Neural cell (in vitro differentiated cells): ENCODE results near the gene BCL2L11. TPM values are rescaled to one million over a fixed set of nuclear protein-coding genes. Genes with fewer than 3 reads are reported as not detected.

Experiments
- H2AFZ ChIP-seq: fragments of 200-600, 300-800 bp; sonication (generic), shearing (Covaris generic); 2 replicates; pipeline ENCODE4 v1.6.0; 2014; ENCODE audit warnings: low read depth, mild to moderate bottlenecking, antibody characterized with exemption, low read length, moderate library complexity
- H3F3A ChIP-seq: fragments of 200-600 bp; shearing (Covaris generic); 2 replicates; pipeline ENCODE4 v1.6.1; 2016; ENCODE audit warnings: mild to moderate bottlenecking, moderate library complexity, mixed read lengths, antibody characterized with exemption, low read length; ENCODE audit not compliant: insufficient read depth, poor library complexity, severe bottlenecking
- H3K27ac ChIP-seq: fragments of 200-600, 300-800 bp; sonication (generic), shearing (Covaris generic); 2 replicates; pipeline ENCODE4 v1.5.1; 2014; ENCODE audit warnings: mild to moderate bottlenecking, low read length, moderate library complexity
- H3K27me3 ChIP-seq: fragments of 300-800, 200-600 bp; sonication (generic), shearing (Covaris generic); 2 replicates; pipeline ENCODE4 v1.6.0; 2014; ENCODE audit warnings: mild to moderate bottlenecking, low read depth, low read length, moderate library complexity; ENCODE audit not compliant: insufficient read depth
- H3K36me3 ChIP-seq: fragments of 300-800, 200-600 bp; sonication (generic), shearing (Covaris generic); 2 replicates; pipeline ENCODE4 v1.5.1; 2014; ENCODE audit warnings: mild to moderate bottlenecking, antibody characterized with exemption, low read length, moderate library complexity; ENCODE audit not compliant: insufficient read depth
- H3K4me2 ChIP-seq: fragments of 300-800, 200-600 bp; sonication (generic), shearing (Covaris generic); 2 replicates; pipeline ENCODE4 v1.6.0; 2014; ENCODE audit warnings: mild to moderate bottlenecking, low read length
- H3K4me3 ChIP-seq: fragments of 300-800, 200-600 bp; sonication (generic), shearing (Covaris generic); 2 replicates; pipeline ENCODE4 v1.5.1; 2014; ENCODE audit warnings: mild to moderate bottlenecking, low read length, moderate library complexity
- H3K79me2 ChIP-seq: fragments of 200-600 bp; shearing (Covaris generic); replicated peaks from 2 replicates; pipeline ENCODE4 v1.6.0; 2014; ENCODE audit warnings: mild to moderate bottlenecking, low read length, moderate library complexity; ENCODE audit not compliant: insufficient read depth
- H3K9ac ChIP-seq: fragments of 300-800, 200-600 bp; sonication (generic), shearing (Covaris generic); 2 replicates; pipeline ENCODE4 v1.6.1; 2016; ENCODE audit warnings: mild to moderate bottlenecking, low read length, mixed read lengths
- H3K9me2 ChIP-seq: fragments of 200-600 bp; shearing (Covaris generic); 2 replicates; pipeline ENCODE4 v1.6.1; 2016; ENCODE audit warnings: mild to moderate bottlenecking, low read length, mixed read lengths; ENCODE audit not compliant: insufficient read depth
- H3K9me3 ChIP-seq: fragments of 200-600, 300-800 bp; sonication (generic), shearing (Covaris generic); 2 replicates; pipeline ENCODE4 v1.6.1; 2016; ENCODE audit warnings: mild to moderate bottlenecking, mixed run types, low read length, moderate library complexity, mixed read lengths
- H4K20me1 ChIP-seq: fragments of 200-600 bp; shearing (Covaris generic); 2 replicates; pipeline ENCODE4 v1.6.1; 2016; ENCODE audit warnings: mild to moderate bottlenecking, mixed run types; ENCODE audit not compliant: insufficient read depth
- CTCF ChIP-seq: fragments of 450-650 bp; IDR thresholded peaks from 2 replicates; pipeline ENCODE4 v1.5.1; 2014; ENCODE audit warnings: antibody characterized with exemption, mild to moderate bottlenecking, moderate library complexity; ENCODE audit not compliant: poor library complexity, severe bottlenecking
- EP300 ChIP-seq: fragments of 450-650 bp; conservative IDR thresholded peaks from 2 replicates; pipeline ENCODE4 v1.6.1; 2014; ENCODE audit warnings: antibody characterized with exemption, mild to moderate bottlenecking, moderate library complexity; ENCODE audit not compliant: poor library complexity, severe bottlenecking
- EZH2 ChIP-seq: fragments of 200-600, 300-800 bp; shearing (Covaris generic), sonication (generic); IDR thresholded peaks from 2 replicates; pipeline ENCODE4 v1.6.1; 2014; ENCODE audit warnings: antibody characterized with exemption, low read length, borderline replicate concordance, mild to moderate bottlenecking; ENCODE audit not compliant: insufficient read depth, poor library complexity, severe bottlenecking
- MXI1 ChIP-seq: fragments of 450-650 bp; conservative IDR thresholded peaks from 2 replicates; pipeline ENCODE4 v1.6.1; 2014; ENCODE audit warnings: antibody characterized with exemption, mild to moderate bottlenecking; ENCODE audit not compliant: poor library complexity, severe bottlenecking
- POLR2AphosphoS5 ChIP-seq: IDR thresholded peaks from 2 replicates; pipeline ENCODE4 v1.6.1; 2012
- RAD21 ChIP-seq: fragments of 450-650 bp; conservative IDR thresholded peaks from 2 replicates; pipeline ENCODE4 v1.6.1; 2014; ENCODE audit warnings: antibody characterized with exemption, mild to moderate bottlenecking, moderate library complexity
- REST ChIP-seq: IDR thresholded peaks from 2 replicates; pipeline ENCODE4 v1.6.1; 2012; ENCODE audit warnings: borderline replicate concordance
- SMC3 ChIP-seq: fragments of 450-650 bp; conservative IDR thresholded peaks from 2 replicates; pipeline ENCODE4 v1.6.1; 2014; ENCODE audit warnings: antibody characterized with exemption, mild to moderate bottlenecking, moderate library complexity; ENCODE audit not compliant: poor library complexity
- TAF1 ChIP-seq: IDR thresholded peaks from 2 replicates; pipeline ENCODE4 v1.6.1; 2012; ENCODE audit warnings: low read depth
- polyA plus RNA-seq: library from polyadenylated mRNA; depleted of rRNA; stranded (reverse); fragments of >200 nt; gene quantifications from 2 replicates; pipeline ENCODE4 v1.2.3, GENCODE V29; 2014

The BCL2L11 gene
- polyA plus RNA-seq, 1 donor from 2014 or later: 2.6 TPM

GRCh38 chr2:111178730-111179405, 58.2 kb downstream of the BCL2L11 start:
- Histone ChIP-seq H3K79me2 (no peaks in the 10 kb centered on the region), H3K9me2 (no peaks in the 10 kb centered on the region), H3K4me3 (no peak overlapping the region), H3K9me3 (no peaks in the 10 kb centered on the region), H3K27me3 (no peaks in the 10 kb centered on the region), H3F3A (no peaks in the 10 kb centered on the region), H4K20me1 (no peaks in the 10 kb centered on the region), H3K36me3 (no peaks in the 10 kb centered on the region), H3K27ac (no peak overlapping the region), H3K9ac (no peak overlapping the region), H2AFZ (no peak overlapping the region), H3K4me2 (no peak overlapping the region)
- TF ChIP-seq SMC3: no peak
- TF ChIP-seq EZH2: no peak
- TF ChIP-seq TAF1: no peak
- no peak for TF ChIP-seq REST
- no peak for TF ChIP-seq POLR2AphosphoS5
- no peak for TF ChIP-seq RAD21
- no peak for TF ChIP-seq CTCF
- TF ChIP-seq MXI1: no peak
- no peak for TF ChIP-seq EP300

- no peaks in the 10 kb centered on the region for H3K27me3 ChIP-seq
- no peak overlapping the region for H3K9ac ChIP-seq
- no peaks in the 10 kb centered on the region for H3K9me2 ChIP-seq
- no peak overlapping the region for H2AFZ ChIP-seq
- no peak overlapping the region for H3K4me2 ChIP-seq
- H3K27ac ChIP-seq: no peak overlapping the region
- no peaks in the 10 kb centered on the region for H4K20me1 ChIP-seq
- no peaks in the 10 kb centered on the region for H3K36me3 ChIP-seq
- TF ChIP-seq EP300 (no peak), POLR2AphosphoS5 (no peak), RAD21 (no peak), CTCF (no peak), MXI1 (no peak), TAF1 (no peak), SMC3 (no peak)
- H3K79me2 ChIP-seq: no peaks in the 10 kb centered on the region
- H3K4me3 ChIP-seq: no peak overlapping the region
- no peaks in the 10 kb centered on the region for H3K9me3 ChIP-seq
- no peaks in the 10 kb centered on the region for H3F3A ChIP-seq
These were observed 61.4 kb downstream of the BCL2L11 start for GRCh38 chr2:111182121-111182520.
